ENCODE data around the gene CDH4. TPM values are rescaled to one million over a fixed set of nuclear protein-coding genes. Genes with fewer than 3 reads are reported as not detected.

CDH4 gene
- total RNA-seq, 1 donor from 2014 or later, result 22.3 TPM

DNA sequence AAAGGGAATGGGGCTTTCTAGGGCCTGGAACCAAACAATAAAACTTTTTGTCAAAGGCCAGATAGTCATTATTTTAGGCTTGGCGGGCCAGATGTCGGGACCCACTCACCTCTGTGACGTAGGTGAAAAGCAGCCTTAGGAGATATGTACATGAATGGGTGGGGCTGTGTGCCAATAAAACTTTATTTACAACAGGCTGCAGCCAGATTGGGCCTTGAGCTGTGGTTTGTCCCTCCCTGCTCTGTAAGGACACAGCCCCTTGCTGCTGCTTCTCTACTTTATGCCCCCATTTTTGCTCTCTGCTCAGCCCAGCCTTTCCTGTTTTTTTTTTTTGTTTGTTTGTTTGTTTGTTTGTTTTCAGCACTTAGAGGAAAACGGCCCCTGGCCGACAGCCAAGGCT lies 32.7 kb downstream of the CDH4 start:
- no peak for DNase-seq

DNA sequence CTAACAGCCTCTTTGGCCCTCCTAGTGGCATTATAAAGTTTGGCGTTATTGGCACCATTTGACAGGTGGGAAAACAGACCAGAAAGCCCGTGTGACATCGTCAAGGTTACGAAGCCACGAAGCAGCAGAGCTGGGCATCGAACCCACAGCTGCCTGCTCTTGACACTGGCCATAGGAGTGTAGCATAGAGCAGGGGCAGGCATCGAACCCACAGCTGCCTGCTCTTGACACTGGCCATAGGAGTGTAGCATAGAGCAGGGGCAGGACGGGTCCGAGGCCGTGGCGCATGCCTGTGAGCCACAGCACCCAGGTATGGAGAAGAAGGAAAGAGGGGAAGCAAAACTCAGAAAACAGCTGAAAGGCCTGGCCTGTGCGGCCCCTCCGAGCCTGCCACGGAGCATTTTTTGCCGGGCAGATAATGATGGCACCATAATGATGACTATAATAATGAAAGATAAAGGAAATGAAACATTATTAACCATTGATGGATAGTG lies 33.1 kb downstream of the CDH4 start:
- DNase-seq, result no peak

DNA sequence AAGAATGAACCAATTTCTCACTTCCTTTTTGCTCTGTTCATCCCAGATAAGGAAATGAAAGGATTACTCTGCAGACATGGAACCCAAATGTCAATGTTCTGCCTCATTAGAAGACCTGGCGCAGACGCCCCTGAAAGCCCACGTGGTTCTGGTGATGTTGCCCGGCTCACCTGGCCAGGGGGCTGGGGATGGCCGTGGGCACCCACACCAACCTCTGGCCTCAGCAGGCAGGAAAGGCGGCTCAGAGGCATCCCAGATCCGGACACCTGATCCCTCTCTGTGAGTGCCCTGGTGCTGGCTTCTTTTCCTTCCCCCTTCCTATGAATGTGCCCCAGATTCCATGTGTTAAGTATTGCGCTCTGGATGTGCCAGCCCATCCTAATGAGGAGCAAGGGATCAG lies 33.6 kb downstream of the CDH4 start:
- DNase-seq, result no peak

DNA sequence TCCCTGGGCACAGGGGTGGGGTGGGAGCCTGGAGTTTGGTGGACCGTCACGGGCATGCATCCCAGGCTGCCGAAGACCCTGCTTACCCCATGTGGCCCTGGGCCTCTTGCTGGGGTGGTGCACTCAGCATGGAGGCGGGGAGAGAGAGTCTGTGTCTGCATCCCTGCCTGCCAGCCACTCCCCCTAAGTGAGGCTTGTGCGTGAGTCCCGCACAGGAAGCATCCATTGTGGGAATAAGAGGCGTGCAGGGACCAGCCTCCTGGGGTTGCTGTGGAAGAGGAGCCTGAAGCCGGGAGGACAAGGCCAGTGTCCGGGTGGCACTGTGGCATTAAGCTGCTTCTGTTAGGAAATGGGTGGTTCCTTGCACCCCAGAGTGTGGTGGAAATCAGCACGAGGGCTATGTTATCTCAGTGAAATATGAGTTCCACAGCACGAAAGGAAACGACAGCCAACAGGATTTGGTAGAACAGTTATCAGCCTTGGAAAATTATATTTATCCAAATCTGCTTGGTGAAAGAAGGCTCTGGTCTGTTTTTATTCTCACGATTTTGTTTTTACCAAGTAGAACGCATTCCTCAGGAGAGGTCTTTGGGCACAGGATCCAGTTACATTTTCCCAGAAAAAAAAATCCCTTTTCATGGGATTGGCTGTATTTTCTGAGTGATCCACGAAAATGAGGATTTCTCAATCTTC lies 35.7 kb downstream of the CDH4 start:
- DNase-seq, result no peak

DNA sequence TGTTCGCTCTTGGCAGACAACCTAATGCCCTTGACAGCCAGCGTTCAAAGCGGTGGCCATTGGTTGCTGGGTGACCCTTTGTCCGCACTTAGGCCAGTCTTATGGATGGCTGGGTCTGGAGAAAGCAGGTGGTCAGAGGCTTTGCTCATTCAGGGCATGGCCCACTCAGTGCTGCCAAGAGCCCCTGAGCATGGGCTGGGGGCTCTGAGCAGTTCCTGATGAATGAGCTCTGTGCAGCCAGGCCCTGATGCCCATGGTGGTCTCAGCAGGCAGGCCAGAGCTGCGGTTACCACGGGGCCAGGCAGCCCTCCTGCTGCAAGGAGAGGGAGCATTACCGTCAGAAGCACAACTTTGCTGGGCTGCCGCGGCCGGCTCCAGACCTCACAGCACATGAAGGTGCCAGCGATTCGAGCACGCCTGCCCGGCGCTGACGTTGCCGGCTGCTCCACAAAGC lies 36.3 kb downstream of the CDH4 start:
- no peak for DNase-seq

DNA sequence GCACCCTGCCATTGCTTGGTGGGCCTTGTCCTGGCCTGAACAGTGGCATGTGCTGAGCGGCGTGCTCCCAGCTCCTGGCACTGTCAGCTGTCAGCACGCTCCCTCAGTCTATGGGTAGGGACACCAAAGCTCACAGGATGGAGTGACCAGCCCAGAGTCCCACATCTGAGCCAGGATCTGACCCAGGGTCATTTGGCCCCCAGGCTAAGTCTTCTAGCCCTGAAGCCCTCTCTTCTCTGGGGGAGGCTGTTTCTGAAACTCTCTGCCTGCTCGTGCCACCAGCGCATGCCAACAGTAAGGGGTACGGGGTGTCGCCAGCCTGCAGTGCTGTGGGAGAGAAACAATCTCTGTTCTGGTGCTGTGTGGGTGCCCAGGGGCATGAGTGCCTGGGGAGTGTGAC lies 37.1 kb downstream of the CDH4 start:
- DNase-seq, result no peak

DNA sequence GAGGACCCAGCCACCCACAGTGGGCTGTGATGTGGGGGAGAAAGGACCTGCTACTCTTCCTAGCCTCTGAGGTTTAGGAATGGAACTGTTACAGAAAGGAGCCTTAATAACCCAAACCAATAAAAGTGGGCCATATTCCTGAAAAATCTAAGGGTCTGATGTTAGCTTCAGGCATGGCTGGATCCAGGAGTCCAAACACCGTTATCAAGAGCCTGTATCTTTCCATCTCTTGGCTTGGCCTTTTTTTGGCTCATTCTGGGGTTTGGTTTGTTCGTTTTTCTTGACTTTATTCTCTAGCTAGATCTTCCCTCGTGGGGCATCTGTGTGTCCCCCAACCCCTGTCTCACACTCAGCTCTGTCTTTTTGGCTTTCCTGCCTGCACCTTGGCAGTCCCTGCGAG lies 38.7 kb downstream of the CDH4 start:
- DNase-seq, result no peak

DNA sequence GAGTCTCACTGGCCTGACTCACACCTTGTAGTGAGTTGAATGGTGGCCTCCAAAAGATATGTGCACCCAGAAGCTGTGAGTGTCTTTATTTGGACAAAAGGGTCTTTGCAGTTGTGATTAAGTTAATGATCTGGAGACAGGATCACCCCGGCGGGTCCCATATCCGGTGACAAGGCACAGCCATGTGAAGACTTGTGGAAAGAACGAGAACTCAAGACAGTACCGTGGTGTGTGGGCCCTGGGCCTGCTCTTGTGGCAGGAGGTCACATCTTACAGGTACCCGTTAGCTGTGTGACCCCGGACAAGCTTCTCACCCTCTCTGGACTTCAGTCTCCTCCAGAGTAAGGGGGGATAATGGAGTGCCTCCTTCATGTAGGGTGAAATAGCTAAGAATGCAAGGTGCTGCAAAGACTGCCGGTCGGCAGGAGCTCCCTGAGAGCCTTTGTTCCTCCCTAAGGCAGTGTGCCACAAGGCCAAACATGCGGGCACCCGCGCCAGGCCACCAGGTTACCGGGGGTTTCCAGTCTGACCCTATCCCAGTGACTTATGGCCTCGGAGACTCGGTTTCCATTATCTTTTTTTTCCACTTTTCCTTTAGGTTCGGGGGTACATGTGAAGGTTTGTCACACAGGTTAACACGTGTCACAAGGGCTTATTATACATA lies 39.2 kb downstream of the CDH4 start:
- DNase-seq, result no peak

DNA sequence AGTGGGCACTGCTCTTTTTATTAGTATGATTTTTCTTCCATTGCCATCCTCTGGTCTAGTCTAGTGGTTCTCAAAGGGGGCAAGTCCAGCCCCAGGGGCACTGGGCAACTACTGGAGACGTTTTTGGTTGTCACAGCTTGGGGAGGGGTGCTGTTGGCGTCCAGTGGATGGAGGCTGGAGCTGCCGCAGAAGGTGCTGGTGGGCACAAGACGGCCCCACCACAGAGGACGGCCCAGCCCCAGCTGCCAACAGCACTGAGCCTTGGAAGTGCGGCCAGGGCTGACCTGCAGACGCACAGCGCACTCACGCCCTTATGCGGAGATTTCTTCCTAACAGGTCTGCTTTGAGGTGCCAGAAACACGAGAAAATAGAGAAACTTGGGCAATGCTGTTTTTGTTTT lies 40.3 kb downstream of the CDH4 start:
- DNase-seq, result no peak

DNA sequence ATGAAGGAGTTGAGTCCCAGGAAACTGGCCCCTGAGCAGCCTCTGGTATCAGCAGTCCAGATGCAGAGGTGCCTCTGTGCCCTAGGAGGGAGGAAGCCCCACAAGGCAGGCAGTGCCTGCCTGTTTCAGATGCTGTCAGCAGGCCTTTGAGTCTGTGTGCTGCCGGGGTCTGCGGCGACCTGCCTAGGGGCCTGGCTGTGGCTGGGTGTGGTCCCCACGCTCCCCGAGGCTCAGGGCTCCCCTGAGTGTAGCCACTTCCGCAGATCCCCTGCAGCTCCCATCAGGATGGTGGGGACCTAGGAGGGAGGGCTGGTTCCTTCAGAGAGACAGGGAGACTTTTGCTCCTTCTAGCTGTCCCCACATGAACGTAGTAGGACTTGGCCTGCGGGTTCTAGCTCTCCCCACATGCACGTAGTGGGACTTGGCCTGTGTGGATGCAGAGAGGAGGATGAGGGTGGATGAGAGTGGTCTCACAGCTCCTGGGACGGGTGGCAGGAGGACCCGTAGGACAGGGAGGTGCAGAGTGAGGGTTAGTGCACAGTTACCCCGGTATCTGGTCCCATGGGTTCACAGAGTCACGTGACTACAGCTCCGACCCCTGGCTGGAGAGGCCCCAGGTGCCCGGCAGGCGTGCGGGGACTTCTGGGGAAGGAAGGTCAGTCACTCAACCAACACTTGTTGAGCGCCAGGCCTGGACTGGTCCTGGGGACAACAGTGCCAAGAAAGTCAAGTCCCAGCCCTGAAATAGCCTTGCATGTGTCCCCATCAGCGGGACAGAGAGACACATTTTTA lies 41.0 kb downstream of the CDH4 start:
- DNase-seq, result no peak

DNA sequence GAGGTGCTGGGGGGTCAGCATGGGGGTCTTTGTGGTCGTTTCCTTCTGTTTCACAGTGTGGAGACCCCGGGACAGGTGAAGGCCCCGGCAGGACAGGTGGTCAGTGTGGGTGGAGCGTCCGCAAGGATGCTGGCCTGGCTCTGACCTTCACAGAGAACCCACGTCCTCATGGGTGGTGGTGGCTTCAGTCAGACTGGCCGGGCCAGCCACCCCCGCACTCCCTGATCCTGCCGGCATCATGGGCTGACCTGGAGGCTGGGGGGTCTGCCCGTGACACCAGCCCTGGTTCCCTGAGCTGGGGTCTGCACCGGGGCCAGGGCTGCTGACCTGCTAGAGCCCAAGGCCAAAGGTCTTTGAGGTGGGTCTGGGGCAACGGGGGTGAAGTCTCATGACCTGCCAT lies 41.9 kb downstream of the CDH4 start:
- DNase-seq, result no peak

DNA sequence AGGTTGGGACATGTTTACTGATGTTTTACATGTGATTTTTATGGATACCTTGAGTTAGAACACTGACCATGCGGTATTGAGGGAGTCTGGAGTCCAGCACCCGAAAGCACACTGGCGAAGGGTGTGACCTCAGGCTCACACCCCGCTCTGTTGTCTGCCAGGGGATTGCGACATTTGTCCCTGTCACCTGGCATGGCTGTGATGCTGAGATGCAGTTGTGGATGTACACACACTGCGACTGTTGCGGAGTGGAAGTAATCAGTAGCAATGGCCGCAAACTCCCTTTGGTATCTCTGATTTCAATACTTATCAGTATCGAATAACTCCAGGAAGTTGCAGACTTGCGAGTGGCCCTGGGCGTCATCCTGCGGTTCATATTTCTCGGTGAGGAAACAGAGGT lies 43.2 kb downstream of the CDH4 start:
- no peak for DNase-seq

DNA sequence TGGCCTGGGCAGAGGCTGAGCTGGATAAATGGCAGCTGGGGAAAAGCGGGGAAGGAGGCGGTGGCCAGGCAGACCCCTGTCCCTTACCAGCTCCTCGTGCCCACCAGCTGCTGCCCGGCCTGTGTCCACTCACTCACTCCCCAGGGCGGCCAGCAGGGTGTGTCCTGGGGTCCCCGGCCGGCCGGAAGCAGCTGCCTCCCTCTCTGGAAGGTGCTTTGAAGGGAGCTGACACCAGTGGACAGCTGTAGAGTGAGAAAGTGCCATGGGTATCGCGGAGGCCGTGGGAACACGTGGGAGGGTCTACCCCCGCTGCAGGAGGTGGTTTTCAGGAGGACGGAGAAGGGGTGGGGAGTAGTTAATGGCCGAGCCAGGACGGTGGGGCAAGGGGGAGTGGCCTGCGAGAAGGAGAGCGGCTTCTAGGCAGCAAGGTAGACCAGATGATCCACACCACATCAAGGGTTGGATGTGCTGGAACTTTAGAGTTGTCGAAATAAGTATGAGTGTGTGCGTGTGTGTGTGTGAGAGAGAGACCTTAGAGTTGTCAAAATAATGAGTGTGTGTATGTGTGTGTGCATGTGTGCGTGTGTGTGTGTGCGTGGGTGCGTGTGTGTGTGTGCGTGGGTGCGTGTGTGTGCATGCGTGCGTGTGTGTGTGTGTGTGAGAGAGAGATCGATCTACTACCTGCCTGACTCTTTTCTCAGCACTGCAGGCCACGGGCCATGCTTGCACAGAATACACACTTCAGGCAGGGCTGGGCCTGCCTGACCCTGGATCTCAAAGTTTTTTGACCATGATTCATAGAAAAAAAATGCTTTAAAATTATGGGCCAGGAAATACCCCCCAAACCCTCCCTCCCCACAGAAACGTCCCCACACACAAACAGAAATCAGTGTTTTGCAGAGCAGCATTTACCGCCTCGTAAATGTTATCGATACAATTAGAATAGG lies 43.9 kb downstream of the CDH4 start:
- no peak for DNase-seq

DNA sequence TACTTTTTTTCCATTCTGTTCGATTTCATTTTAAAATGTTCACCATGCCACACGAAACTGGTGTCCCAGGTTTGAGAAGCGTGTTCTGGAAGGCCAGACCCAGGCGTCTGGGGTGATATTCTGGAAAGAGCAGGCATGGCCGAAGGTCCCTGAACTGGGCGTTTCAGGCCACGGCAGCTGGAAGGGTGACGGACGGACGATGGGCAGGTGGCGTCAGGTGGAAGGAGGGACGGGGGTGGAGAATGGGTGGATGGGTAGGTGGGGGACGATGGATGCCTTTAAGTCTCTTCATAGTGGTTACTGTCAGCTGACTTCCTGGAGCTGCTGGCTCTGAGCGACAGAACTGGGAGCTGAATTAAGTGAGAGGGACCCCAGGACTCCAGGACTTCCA lies 44.6 kb downstream of the CDH4 start:
- DNase-seq, result no peak

DNA sequence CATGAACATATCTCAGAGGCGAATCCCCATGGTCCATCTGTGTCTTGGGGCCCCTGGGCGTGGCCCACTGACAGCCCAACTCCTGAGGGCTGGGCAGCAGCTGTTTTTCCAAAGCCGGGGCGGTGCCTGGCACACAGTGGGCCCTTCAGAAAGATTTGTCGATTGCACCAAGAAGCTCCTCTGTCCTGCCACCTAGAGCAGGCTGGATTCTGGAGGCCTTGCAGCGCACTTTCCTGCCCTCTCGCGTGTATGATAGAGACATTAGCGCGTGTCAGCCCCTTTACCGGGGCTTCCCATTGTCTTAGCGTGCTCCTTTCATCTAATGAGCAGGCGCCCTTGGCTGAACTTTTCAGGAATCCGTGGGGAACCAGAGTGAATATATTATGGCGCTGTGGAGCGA lies 45.4 kb downstream of the CDH4 start:
- DNase-seq, result no peak

DNA sequence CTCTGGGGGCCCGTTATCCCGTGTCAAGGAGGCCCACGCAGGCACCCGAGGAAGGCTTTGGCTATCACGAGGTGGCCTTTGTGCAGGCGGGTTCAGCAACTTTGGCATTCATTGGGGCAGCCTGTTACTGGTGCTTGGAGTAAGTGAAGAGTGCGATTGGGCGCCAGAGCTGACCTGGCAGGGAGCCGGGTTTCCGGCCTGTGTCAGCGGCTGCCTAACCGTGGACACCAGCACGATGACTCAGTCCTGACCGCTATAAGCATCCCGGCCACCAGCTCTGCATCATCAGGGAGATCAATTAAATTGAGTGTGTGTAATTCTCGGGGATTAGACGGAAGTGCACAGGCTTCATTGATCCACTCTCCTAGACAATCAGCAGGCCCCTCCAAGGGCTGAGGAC lies 45.9 kb downstream of the CDH4 start:
- DNase-seq, result no peak

DNA sequence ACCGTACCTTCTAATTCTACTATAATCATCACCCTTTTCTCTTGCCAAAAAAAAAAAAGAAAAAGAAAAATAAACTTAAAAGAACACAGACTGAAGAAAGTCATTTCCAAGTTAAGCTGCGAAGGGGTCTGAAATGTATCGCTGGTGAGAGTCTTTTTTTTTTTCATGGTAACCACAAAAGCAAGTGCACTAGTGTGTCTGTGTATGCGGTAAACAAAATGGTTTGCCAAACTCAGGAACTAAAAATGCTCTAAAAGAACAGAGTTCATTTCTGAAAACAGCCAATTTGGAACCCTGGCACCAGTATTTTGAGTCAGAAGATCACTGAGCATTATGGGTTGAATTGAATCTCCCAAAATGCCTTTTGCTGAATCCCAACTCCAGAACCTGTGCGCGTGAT lies 46.6 kb downstream of the CDH4 start:
- no peak for DNase-seq

DNA sequence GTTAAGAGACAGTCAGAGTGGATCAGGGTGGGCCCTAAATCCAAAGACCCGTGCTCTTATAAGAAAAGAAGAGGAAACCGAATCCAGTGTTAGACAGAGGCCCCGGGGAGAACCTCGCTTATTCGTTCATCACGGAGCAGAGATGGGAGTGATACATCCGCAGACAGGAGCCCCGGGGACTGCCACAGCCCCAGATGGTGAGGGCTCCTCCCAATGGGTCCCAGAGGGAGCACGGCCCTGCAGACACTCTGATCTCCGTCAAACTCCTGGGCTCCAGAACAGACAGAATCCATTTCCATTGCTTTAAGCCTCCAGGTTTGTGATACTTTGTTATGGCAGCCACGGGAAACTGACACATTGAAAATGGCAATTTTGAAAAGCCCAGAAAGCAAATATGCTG lies 47.0 kb downstream of the CDH4 start:
- DNase-seq, result no peak

DNA sequence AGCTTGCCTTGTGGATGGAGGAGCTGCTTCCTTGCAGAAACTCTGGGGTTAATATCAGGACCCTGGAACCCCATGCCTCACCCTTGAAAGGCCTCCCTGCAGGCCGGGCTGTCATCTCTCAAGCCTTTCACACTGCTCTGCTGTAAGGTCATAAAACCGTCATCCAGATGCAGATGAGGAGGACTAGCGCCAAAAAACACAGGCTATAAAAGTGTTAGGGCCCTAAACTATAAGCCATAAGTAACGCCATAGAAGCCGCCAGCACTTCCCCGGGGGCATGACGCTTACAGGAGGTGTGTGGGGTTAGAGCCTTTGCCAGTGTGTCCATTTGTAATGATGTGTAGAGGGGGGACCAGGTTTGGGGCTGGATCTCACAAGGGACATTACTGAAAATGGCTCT lies 47.6 kb downstream of the CDH4 start:
- DNase-seq, result no peak

DNA sequence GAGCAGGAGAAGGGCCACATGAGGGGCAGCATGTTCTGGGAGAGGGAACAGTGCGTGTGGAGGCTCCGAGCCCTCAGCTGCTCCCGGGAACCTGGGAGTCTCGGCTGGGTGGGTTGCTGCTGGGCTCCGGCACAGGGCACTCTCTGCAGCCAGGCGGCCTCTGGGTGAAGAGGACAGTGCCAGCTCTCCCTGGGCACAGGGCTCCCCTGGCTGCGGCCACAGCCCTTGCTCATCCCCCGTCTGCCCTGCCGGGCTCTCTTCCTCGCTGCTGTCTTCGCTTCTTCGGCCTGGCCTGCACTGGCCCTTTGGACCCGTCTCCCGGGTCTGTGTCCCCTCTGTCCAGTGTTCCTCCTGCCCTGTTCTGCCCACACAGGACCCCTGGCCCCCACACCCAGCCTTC lies 48.2 kb downstream of the CDH4 start:
- DNase-seq, result no peak

DNA sequence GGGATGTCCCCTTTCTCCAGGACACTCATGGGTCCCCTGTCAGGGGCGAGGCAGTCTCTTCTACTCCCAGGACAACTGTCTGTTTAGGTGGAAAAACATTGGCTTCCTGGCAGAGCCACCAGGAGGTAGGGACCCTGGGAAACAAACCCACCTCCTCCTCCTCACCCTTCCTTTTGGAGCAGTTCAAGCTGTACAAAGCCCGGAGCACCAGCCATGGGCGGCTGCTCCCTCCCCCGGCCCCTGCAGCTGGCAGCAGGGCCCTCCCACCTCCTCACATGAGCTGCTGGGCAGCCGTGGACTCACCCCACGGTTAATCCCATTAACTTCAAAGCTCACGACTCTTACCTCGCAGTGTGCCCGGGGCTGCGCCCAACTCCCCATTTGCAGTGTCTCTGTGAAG lies 48.6 kb downstream of the CDH4 start:
- DNase-seq, result no peak
